Suprapubic skin (tissue), 3 donors: ENCODE measurements around the gene LDLRAD4.

Experiments used
- CTCF ChIP-seq, 2 donors: fragments of 200-600 bp in 1 of 2; fragments of 450-650 bp in 1 of 2; sonication (generic) in 1 of 2; IDR thresholded peaks; one replicate each; pipeline ENCODE4 v1.5.1; 2016 to 2019; ENCODE audit warnings: antibody characterized with exemption in 2 of 2, mild to moderate bottlenecking in 1 of 2, moderate library complexity in 1 of 2
- POLR2A ChIP-seq, 2 donors: fragments of 450-650 bp; IDR thresholded peaks; one replicate each; pipeline ENCODE4 v1.6.1; 2017; ENCODE audit warnings: antibody characterized with exemption in 2 of 2, mild to moderate bottlenecking in 2 of 2, moderate library complexity in 2 of 2

DNA sequence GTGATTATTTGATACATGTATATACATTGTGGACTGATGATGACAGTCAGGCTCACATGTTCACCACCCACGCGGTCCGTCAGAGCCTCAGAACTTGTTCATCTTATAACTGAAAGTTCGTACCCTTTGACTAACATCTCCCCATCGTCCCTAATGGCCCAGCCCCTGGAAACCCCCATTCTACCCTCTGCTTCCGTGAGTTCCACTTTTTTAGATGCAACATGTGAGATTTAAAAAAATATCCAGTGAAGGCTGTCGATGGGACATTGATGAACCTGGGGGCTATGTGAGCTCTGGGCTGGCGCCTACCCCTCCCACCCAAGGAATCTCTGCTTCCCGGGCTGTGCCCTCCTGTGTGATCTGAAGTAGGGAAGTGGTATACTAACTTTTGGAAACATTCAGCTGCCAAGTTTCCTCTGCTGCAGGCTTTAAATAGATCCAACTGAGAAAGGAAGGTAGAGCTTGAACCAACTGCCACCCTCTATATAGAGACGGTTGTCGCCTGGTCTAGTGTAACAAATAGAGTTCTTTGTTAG, 344.0 kb downstream of the LDLRAD4 start:
- TF ChIP-seq CTCF (IDR thresholded peaks at IDR 0.05) (no peak), POLR2A (IDR thresholded peaks at IDR 0.05) (no peak)
